ENCODE measurements around the gene CHTF18. TPM values are rescaled to one million over a fixed set of nuclear protein-coding genes. Genes with fewer than 3 reads are reported as not detected.
"Not testable (repeated sequence)": the region's sequence is repeated elsewhere in the genome, so short reads cannot be mapped to it uniquely, and the experiment has no call there.

The CHTF18 gene
- polyA plus RNA-seq, 3 donors from 2014 or later: 6.3 to 9.2 TPM; not detected in 1

- H3K27me3 Mint-ChIP-seq (ENCODE audit: low read depth in 3 of 3): peaks cover 0 to 5% (median 2%) of the 10 kb centered on the region in 3 donors
- DNase-seq: no peak
- H3K4me1 Mint-ChIP-seq: no peaks in the 10 kb centered on the region
- no peak overlapping the region for H3K27ac Mint-ChIP-seq
- no peaks in the 10 kb centered on the region for H3K36me3 Mint-ChIP-seq
- no peak overlapping the region for H3K4me3 Mint-ChIP-seq
- H3K9me3 Mint-ChIP-seq: no peaks in the 10 kb centered on the region
These were observed 37.0 kb upstream of the CHTF18 start for GRCh38 chr16:751152-752006.

- DNase-seq: no peak
- Mint-ChIP-seq H3K36me3 (no peaks in the 10 kb centered on the region), H3K4me3 (no peak overlapping the region), H3K9me3 (no peaks in the 10 kb centered on the region), H3K27me3 (ENCODE audit: low read depth in 3 of 3) (peaks cover 0 to 5% (median 0%) of the 10 kb centered on the region in 3 donors), H3K4me1 (no peaks in the 10 kb centered on the region), H3K27ac (no peak overlapping the region)
These were observed 36.5 kb upstream of the CHTF18 start for GRCh38 chr16:752007-752312.

- not testable (repeated sequence) for H3K9me3 Mint-ChIP-seq; H3K4me1 Mint-ChIP-seq; H3K4me3 Mint-ChIP-seq; H3K36me3 Mint-ChIP-seq; DNase-seq; H3K27me3 Mint-ChIP-seq (ENCODE audit: low read depth in 3 of 3); H3K27ac Mint-ChIP-seq
These were observed 34.3 kb upstream of the CHTF18 start for GRCh38 chr16:754121-754607.

- H3K27ac Mint-ChIP-seq: no peak overlapping the region
- peaks cover 0 to 5% (median 0%) of the 10 kb centered on the region in 3 donors for H3K27me3 Mint-ChIP-seq (ENCODE audit: low read depth in 3 of 3)
- H3K4me1 Mint-ChIP-seq: no peaks in the 10 kb centered on the region
- H3K9me3 Mint-ChIP-seq: no peaks in the 10 kb centered on the region
- no peaks in the 10 kb centered on the region for H3K36me3 Mint-ChIP-seq
- no peak for DNase-seq
- H3K4me3 Mint-ChIP-seq: no peak overlapping the region
These were observed 33.8 kb upstream of the CHTF18 start for GRCh38 chr16:754656-755055.

- H3K4me1 Mint-ChIP-seq: no peaks in the 10 kb centered on the region
- peaks cover 0 to 4% (median 0%) of the 10 kb centered on the region in 3 donors for H3K27me3 Mint-ChIP-seq (ENCODE audit: low read depth in 3 of 3)
- no peak overlapping the region for H3K4me3 Mint-ChIP-seq
- no peaks in the 10 kb centered on the region for H3K9me3 Mint-ChIP-seq
- H3K27ac Mint-ChIP-seq: no peak overlapping the region
- no peak for DNase-seq
- H3K36me3 Mint-ChIP-seq: no peaks in the 10 kb centered on the region
These were observed 32.0 kb upstream of the CHTF18 start for GRCh38 chr16:756428-756827.

GRCh38 chr16:759110-759910 lies 29.1 kb upstream of the CHTF18 start:
- no peak overlapping the region for H3K4me3 Mint-ChIP-seq
- no peaks in the 10 kb centered on the region for H3K27me3 Mint-ChIP-seq (ENCODE audit: low read depth in 3 of 3)
- no peaks in the 10 kb centered on the region for H3K9me3 Mint-ChIP-seq

GRCh38 chr16:760065-760464 lies 28.4 kb upstream of the CHTF18 start:
- no peak overlapping the region for H3K27ac Mint-ChIP-seq
- H3K4me3 Mint-ChIP-seq: no peak overlapping the region
- no peak for DNase-seq
- no peaks in the 10 kb centered on the region for H3K4me1 Mint-ChIP-seq
- H3K36me3 Mint-ChIP-seq: no peaks in the 10 kb centered on the region
- no peaks in the 10 kb centered on the region for H3K9me3 Mint-ChIP-seq
- no peaks in the 10 kb centered on the region for H3K27me3 Mint-ChIP-seq (ENCODE audit: low read depth in 3 of 3)

More at GRCh38 chr16:759110-759910, 29.1 kb upstream of the CHTF18 start:
- DNase-seq: no peak
- Mint-ChIP-seq H3K27ac (no peak overlapping the region), H3K4me1 (no peaks in the 10 kb centered on the region), H3K36me3 (no peaks in the 10 kb centered on the region)

- H3K4me3 Mint-ChIP-seq: no peak within 1 kb of the TSS
- H3K27me3 Mint-ChIP-seq (ENCODE audit: low read depth in 3 of 3): no peaks in the 10 kb centered on the region
- DNase-seq: no peak
- no peak within 1 kb of the TSS for H3K27ac Mint-ChIP-seq
- no peaks in the 10 kb centered on the region for H3K9me3 Mint-ChIP-seq
- no peaks in the 10 kb centered on the region for H3K4me1 Mint-ChIP-seq
- no peaks in the 10 kb centered on the region for H3K36me3 Mint-ChIP-seq
These were observed 27.7 kb upstream of the CHTF18 start, which contains the start of gene MSLN for GRCh38 chr16:760545-761343. Gene MSLN (plus strand): TSS chr16:760734. CDS start chr16:762681, 1,947 bp downstream.

GRCh38 chr16:761625-762513 lies 26.6 kb upstream of the CHTF18 start:
- no peaks in the 10 kb centered on the region for H3K4me1 Mint-ChIP-seq
- no peaks in the 10 kb centered on the region for H3K27me3 Mint-ChIP-seq (ENCODE audit: low read depth in 3 of 3)
- no peak overlapping the region for H3K4me3 Mint-ChIP-seq
- no peaks in the 10 kb centered on the region for H3K9me3 Mint-ChIP-seq
- H3K27ac Mint-ChIP-seq: no peak overlapping the region
- DNase-seq: no peak
- no peaks in the 10 kb centered on the region for H3K36me3 Mint-ChIP-seq

GRCh38 chr16:762595-763268 lies 25.7 kb upstream of the CHTF18 start:
- no peak for DNase-seq
- no peak overlapping the region for H3K4me3 Mint-ChIP-seq
- H3K27ac Mint-ChIP-seq: no peak overlapping the region
- H3K9me3 Mint-ChIP-seq: no peaks in the 10 kb centered on the region
- no peaks in the 10 kb centered on the region for H3K4me1 Mint-ChIP-seq
- H3K27me3 Mint-ChIP-seq (ENCODE audit: low read depth in 3 of 3): no peaks in the 10 kb centered on the region
- H3K36me3 Mint-ChIP-seq: no peaks in the 10 kb centered on the region

GRCh38 chr16:763369-764183 lies 24.8 kb upstream of the CHTF18 start:
- no peaks in the 10 kb centered on the region for H3K9me3 Mint-ChIP-seq
- no peak overlapping the region for H3K27ac Mint-ChIP-seq
- no peaks in the 10 kb centered on the region for H3K27me3 Mint-ChIP-seq (ENCODE audit: low read depth in 3 of 3)
- DNase-seq: no peak
- no peak overlapping the region for H3K4me3 Mint-ChIP-seq
- H3K36me3 Mint-ChIP-seq: no peaks in the 10 kb centered on the region
- no peaks in the 10 kb centered on the region for H3K4me1 Mint-ChIP-seq

- H3K4me3 Mint-ChIP-seq: no peak overlapping the region
- no peak overlapping the region for H3K27ac Mint-ChIP-seq
- H3K36me3 Mint-ChIP-seq: no peaks in the 10 kb centered on the region
- DNase-seq: no peak
- H3K4me1 Mint-ChIP-seq: no peaks in the 10 kb centered on the region
- no peaks in the 10 kb centered on the region for H3K9me3 Mint-ChIP-seq
- no peaks in the 10 kb centered on the region for H3K27me3 Mint-ChIP-seq (ENCODE audit: low read depth in 3 of 3)
These were observed 24.2 kb upstream of the CHTF18 start for GRCh38 chr16:764184-764750.
